Stimulated activated CD4-positive, alpha-beta T cell treated with anti-CD3 and anti-CD28 coated beads, Interleukin-1b, Interleukin-23, amount 100 ng/mL, for 1 hour (primary cell): ENCODE data around the gene GPC3.

Experiments used
- DNase-seq, 2 donors: peaks; one replicate each; pipeline ENCODE4 v3.0.0-alpha.2; 2020; ENCODE audit warnings: low read depth in 2 of 2

Gene GPC3

GRCh38 chrX:133846311-133846710 lies 139.1 kb downstream of the GPC3 start:
- no peak for DNase-seq

- no peak for DNase-seq
These were observed 145.0 kb downstream of the GPC3 start for GRCh38 chrX:133840415-133840814.

GRCh38 chrX:133838761-133839676 lies 146.4 kb downstream of the GPC3 start:
- no peak for DNase-seq

- DNase-seq: no peak
These were observed 148.3 kb downstream of the GPC3 start for GRCh38 chrX:133837091-133837490.

GRCh38 chrX:133836561-133836960 lies 148.8 kb downstream of the GPC3 start:
- DNase-seq: no peak

GRCh38 chrX:133834771-133835170 lies 150.6 kb downstream of the GPC3 start:
- DNase-seq: no peak

DNA sequence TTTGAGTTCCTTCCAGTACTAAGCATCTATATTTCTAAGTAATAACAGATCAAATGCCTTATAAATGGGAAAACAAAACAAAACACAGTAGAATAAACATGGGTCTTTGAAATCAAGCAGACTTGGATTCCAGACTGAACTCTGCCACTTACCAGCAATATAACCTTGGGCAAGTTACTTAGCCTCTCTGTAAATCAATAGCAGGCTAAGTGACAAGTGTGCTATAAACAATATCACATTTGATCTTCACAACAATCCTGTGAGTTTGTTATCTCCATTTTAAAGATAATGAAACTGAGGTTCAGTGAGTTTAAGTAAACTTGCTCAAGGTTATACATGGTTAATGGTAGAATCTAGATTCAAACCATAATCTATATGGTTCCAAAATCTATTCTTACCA lies 165.8 kb downstream of the GPC3 start:
- DNase-seq: no peak

DNA sequence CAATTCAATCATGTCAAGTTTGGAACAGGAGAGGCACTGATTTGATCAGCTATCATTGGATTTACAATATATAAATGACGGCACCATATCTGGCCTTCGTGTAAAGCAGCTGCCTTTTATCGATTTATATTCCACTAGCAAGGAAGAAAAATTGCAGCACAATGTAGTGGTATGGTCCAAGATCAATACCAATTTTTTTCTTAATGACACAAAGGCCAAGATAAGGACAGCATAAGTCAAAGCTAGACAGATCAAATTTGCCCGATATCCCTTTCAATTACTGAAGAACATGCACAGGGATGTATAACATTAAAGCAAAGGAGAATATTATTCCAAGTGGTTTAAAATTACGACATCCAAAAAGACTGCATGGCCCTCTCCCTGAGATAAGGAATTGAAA lies 167.4 kb downstream of the GPC3 start:
- no peak for DNase-seq

- DNase-seq: no peak
These were observed 169.9 kb downstream of the GPC3 start for GRCh38 chrX:133815496-133815895.

- no peak for DNase-seq
These were observed 171.4 kb downstream of the GPC3 start for GRCh38 chrX:133813971-133814370.

GRCh38 chrX:133812402-133812801 lies 173.0 kb downstream of the GPC3 start:
- DNase-seq: no peak

- no peak for DNase-seq
These were observed 174.5 kb downstream of the GPC3 start for GRCh38 chrX:133810925-133811324.

GRCh38 chrX:133804072-133804471 lies 181.3 kb downstream of the GPC3 start:
- DNase-seq: no peak

- no peak for DNase-seq
These were observed 189.1 kb downstream of the GPC3 start for GRCh38 chrX:133796282-133796681.

DNA sequence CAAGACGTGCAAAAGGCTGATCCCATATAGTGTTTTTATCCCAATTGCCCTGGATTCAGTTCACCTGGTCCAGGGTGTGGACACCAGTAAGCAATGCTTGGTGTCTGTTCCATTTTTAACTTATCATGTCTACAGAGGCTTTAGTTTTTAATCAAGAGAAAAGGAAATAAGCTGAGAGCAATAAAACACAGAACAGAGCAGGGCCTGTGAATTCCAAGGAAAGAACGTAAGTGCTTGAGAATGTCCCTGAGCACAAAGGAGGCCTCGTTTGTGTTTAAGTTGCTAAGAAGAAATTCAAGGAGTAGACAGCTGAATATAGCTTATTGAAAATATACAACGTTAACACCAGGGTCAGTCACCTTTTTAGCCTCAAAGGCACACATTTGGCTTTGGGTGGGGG lies 191.3 kb downstream of the GPC3 start:
- no peak for DNase-seq

DNA sequence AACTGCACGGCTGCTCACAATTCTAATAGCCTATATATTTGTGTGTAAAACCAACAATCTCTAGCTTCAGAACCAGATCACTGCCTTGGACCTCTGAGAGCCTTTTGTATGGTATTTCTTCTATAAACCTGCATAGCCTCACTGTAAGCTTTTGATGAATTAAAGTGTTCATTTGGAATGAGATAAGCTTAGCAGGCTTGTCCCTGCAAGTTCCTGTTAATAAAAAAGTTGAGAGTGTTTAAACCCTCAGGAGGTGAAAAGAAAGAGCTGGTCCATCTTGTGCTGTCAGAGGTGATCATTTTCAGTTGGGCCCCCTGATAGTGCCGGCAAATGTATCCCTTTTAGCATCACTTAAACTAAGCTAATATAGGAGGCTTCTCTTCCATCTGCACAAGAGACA lies 191.8 kb downstream of the GPC3 start:
- DNase-seq: no peak

DNA sequence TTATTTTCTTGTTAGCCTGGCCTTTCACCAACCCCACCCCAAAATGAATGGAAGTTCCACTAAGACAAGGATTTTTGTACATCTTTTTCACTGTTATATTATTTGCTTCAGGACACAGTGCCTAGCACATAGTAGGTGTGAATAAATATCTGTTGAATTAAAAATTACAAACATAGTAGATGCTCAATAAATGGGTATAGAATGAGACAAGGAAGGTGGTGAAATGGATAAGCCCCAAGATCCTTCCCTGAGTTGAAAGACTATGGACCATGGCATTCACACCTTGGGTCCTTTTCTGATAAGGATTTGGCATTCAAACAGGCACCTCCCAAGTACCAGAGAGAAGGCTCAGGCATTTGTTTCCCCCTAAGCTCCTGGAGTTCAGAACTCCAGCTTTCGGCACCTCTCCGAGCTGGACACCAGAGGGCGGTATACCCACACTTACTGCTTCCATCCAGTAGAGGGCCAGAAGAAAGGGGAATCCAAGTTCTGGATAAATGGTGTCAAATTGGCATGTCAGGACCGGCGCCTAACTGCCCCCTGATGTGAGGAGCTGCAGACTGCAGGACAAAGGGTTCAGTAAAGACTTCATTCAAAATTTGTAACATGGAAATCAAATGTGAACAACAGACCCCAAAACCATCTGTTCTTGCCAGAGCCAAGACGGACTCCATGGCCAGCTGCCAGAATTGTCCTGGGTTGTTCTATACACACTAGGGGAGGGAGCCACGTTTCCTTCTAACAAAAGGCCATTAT lies 193.0 kb downstream of the GPC3 start:
- peak; percentile 6 to 17 for DNase-seq

DNA sequence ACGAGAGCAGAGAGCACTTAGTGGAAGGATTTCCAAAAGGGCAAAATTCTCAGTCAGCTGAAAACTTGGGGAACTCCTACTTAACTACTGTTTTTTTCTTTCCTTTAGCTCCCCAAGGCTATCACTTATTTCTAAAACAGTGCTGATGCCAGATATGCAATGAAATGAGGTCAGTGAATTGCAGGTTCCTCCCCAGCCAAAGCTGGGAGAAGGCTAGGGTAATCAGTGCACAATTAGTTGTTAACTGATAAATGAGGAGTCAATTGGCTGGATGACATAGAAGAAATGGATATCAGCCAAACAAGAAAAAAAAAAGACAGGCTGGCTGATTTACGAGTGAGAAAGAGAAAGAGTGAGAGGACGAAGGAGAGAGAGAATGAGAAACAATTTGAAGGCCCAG lies 195.6 kb downstream of the GPC3 start:
- DNase-seq: no peak

GRCh38 chrX:133786382-133786781 lies 199.0 kb downstream of the GPC3 start:
- no peak for DNase-seq

DNA sequence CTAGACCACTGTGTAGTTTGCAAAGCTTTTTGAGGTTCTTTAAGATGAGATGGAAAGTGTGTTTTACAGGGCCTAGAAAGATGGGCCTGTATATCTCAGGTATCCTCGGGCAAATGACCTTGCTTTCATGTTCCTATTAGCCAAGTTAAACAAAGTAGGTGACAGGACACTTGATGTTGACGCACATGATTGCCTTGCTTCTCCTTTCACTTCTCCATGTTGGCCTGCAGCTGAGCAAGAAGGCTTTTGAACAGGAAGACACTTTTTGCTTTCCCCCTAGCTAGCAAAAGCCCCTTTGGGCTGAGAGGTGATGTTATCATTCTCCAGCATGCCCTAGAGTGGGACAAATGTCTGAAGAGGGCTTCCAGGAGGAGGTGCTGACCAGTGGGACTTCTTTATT lies 202.1 kb downstream of the GPC3 start:
- no peak for DNase-seq

DNA sequence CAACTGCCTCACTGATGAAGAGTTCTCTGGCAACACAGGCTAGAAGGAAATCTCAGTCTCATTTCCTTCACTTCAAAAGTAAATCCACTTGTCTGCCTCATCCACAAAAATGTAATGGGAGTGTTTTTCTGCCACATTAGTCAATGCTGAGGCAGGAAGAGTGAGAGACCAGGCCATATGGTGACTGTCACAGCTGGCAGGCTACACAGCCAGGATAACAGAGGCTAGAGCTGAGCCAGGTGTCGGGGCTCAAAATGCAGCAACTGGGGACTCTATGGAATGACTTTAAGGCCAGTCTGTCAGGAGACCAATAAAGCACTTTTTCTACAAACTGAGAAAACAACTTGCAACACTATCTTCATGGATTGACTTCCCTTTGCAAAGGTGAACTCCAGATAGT lies 204.2 kb downstream of the GPC3 start:
- DNase-seq: no peak

DNA sequence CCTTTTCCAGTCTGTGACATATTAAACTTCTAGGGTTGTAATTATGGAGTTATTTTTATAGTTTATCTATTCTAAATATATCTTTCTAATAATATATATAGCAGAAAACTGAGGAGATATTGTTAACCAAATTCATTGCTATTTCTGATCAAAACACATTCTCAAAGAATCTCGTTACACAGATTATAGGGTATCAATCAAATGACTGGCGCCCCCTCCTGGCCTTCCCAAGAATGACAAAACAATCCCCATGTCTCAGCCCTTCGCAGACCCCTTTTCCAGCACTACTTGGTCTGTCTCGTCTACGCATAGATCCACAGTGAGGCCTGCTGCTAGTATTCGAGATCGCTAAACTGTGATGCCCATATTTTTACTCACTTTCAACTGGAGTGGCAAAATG lies 209.3 kb downstream of the GPC3 start:
- DNase-seq: peak in 1 of 2 donors; percentile 21

GRCh38 chrX:133774807-133775206 lies 210.6 kb downstream of the GPC3 start:
- DNase-seq: no peak
